Stimulated activated naive B cell treated with anti-CD40 and anti-IgM and Interleukin-4, amounts not matched to agents 10 μg/mL and 1 μg/mL and 100 μg/mL, for 72 hours (primary cell): Measurements from ENCODE around the gene TGFBR3.
"Not testable (repeated sequence)": the region's sequence is repeated elsewhere in the genome, so short reads cannot be mapped to it uniquely, and the experiment has no call there.

Experiments
- ATAC-seq, 2 donors: fragments of 150-1000 bp; cut with Tn5 transposase; replicated peaks; 2 replicates each; pipeline ENCODE4 v1.10.0; 2021; ENCODE audit warnings: moderate library complexity in 1 of 2
- DNase-seq: peaks from one replicate; pipeline ENCODE4 v3.0.0; 2021
- H3K27ac Mint-ChIP-seq: one replicate; pipeline ENCODE4 v1.8.0; 2022; ENCODE audit warnings: mild to moderate bottlenecking, mixed read lengths
- H3K27me3 Mint-ChIP-seq, 2 donors: one replicate each; pipeline ENCODE4 v1.8.0; 2022; ENCODE audit warnings: mixed read lengths in 2 of 2
- H3K36me3 Mint-ChIP-seq, 2 donors: one replicate each; pipeline ENCODE4 v1.8.0; 2022; ENCODE audit warnings: mixed read lengths in 2 of 2, mild to moderate bottlenecking in 1 of 2
- H3K4me1 Mint-ChIP-seq, 2 donors: one replicate each; pipeline ENCODE4 v1.8.0; 2022; ENCODE audit warnings: mixed read lengths in 2 of 2, mild to moderate bottlenecking in 1 of 2
- H3K4me3 Mint-ChIP-seq, 2 donors: one replicate each; pipeline ENCODE4 v1.8.0; 2022; ENCODE audit warnings: mild to moderate bottlenecking in 2 of 2, mixed read lengths in 2 of 2, moderate library complexity in 1 of 2
- H3K9me3 Mint-ChIP-seq, 2 donors: one replicate each; pipeline ENCODE4 v1.8.0; 2022; ENCODE audit warnings: mixed read lengths in 2 of 2, mild to moderate bottlenecking in 1 of 2

TGFBR3 gene

GRCh38 chr1:91872559-91873081 lies 13.3 kb downstream of the TGFBR3 start:
- Mint-ChIP-seq H3K27ac (no peak overlapping the region), H3K4me1 (peaks cover 29 to 37% of the 10 kb centered on the region in 2 donors), H3K36me3 (peaks cover 0 to 1% of the 10 kb centered on the region in 2 donors), H3K27me3 (peaks cover 17 to 21% of the 10 kb centered on the region in 2 donors), H3K9me3 (peaks cover 1 to 5% of the 10 kb centered on the region in 2 donors), H3K4me3 (peak overlapping the region; percentile 13 to 53)
- DNase-seq (no peak), ATAC-seq (peak in 1 of 2 donors; percentile 6)

DNA sequence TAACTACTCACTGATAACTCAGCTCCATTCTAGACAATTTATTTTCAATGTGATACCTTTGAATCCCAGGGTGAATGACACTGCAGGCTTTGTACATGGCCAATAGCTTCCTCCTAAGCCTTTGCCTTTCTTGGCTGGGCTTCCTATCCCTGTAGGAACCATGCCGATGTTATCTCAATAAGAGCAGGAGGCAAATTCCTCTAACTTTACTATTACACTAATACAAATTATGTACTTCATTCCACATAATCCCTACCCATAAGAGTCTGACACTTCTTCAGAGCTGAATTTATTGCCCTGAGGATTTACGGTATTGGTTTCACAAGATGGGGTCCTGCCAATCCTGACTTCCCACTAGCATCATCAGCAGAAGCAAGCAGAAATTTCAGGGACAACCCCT lies 14.0 kb downstream of the TGFBR3 start:
- Mint-ChIP-seq H3K9me3 (peaks cover 1 to 2% of the 10 kb centered on the region in 2 donors), H3K36me3 (peaks cover 0 to 1% of the 10 kb centered on the region in 2 donors), H3K4me1 (peaks cover 24 to 31% of the 10 kb centered on the region in 2 donors), H3K4me3 (no peak overlapping the region), H3K27ac (no peak overlapping the region), H3K27me3 (peaks cover 17 to 18% of the 10 kb centered on the region in 2 donors)
- no peak for ATAC-seq
- no peak for DNase-seq

GRCh38 chr1:91870322-91870721 lies 15.6 kb downstream of the TGFBR3 start:
- H3K4me3 Mint-ChIP-seq: no peak overlapping the region
- peaks cover 15 to 18% of the 10 kb centered on the region in 2 donors for H3K27me3 Mint-ChIP-seq
- peaks cover 16% of the 10 kb centered on the region in 2 donors for H3K4me1 Mint-ChIP-seq
- no peak overlapping the region for H3K27ac Mint-ChIP-seq
- peaks cover 0 to 1% of the 10 kb centered on the region in 2 donors for H3K9me3 Mint-ChIP-seq
- peaks cover 0 to 1% of the 10 kb centered on the region in 2 donors for H3K36me3 Mint-ChIP-seq
- no peak for ATAC-seq
- no peak for DNase-seq

DNA sequence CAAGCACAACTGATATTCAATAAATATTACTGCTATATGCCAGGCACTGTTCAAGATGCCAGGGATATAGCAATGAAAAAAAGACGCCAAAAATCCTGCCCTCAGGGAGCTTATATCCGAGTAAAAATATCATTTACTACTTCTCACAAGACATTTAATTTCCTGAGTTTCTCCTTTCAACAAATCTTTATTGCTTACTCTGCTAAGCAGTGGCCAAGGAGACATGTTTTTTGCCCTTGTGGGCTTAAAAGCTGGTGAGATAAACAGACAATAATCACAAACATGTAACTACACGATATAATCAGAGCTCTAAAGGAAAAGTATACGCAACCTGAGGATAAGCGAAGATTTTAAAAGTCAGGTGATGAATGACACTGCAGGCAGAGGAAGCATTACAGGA lies 19.5 kb downstream of the TGFBR3 start:
- H3K27me3 Mint-ChIP-seq: peaks cover 0 to 11% of the 10 kb centered on the region in 2 donors
- no peaks in the 10 kb centered on the region for H3K36me3 Mint-ChIP-seq
- no peak overlapping the region for H3K4me3 Mint-ChIP-seq
- no peaks in the 10 kb centered on the region for H3K9me3 Mint-ChIP-seq
- peaks cover 0 to 3% of the 10 kb centered on the region in 2 donors for H3K4me1 Mint-ChIP-seq
- DNase-seq (no peak), ATAC-seq (no peak)
- peak overlapping the region; percentile 32 for H3K27ac Mint-ChIP-seq

DNA sequence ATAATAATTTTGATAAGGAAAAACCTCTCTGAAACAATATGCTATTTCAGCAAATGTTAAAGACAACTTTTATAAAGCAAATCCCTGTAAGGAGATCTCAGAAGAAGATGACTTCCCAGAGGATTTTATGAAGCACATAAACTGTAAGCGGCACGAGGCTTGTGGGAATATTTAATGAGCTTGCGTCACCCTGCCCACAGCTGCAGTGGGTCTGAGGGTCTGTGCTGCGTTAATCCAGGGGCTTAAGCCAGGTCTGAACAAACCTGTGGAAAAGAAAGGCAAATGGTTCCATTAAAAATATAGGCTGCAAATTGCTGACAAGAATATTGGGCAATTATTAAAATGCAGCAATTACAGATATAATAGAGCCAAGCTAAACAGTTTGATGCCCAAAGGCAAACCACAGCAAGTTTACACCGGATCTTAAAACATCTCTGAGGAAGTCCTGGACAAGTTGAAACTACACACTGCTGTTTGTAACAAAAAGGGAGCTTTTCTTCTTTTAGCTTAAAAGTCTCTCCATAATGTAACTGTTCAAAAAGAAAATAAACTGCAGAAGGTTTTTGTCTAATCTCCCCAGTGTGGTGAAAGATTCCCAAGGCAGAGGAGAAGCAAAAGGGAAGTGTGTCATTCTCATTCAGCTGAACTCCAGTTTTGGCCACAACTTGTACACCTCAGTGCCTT lies 21.8 kb downstream of the TGFBR3 start:
- Mint-ChIP-seq H3K36me3 (no peaks in the 10 kb centered on the region), H3K27ac (no peak overlapping the region), H3K4me1 (no peaks in the 10 kb centered on the region), H3K27me3 (peaks cover 0 to 4% of the 10 kb centered on the region in 2 donors), H3K9me3 (no peaks in the 10 kb centered on the region), H3K4me3 (no peak overlapping the region)
- DNase-seq: no peak
- no peak for ATAC-seq

GRCh38 chr1:91863498-91863897 lies 22.5 kb downstream of the TGFBR3 start:
- no peak overlapping the region for H3K4me3 Mint-ChIP-seq
- peaks cover 0 to 4% of the 10 kb centered on the region in 2 donors for H3K27me3 Mint-ChIP-seq
- DNase-seq (no peak), ATAC-seq (no peak)
- no peaks in the 10 kb centered on the region for H3K36me3 Mint-ChIP-seq
- H3K9me3 Mint-ChIP-seq: no peaks in the 10 kb centered on the region
- no peaks in the 10 kb centered on the region for H3K4me1 Mint-ChIP-seq
- H3K27ac Mint-ChIP-seq: no peak overlapping the region

DNA sequence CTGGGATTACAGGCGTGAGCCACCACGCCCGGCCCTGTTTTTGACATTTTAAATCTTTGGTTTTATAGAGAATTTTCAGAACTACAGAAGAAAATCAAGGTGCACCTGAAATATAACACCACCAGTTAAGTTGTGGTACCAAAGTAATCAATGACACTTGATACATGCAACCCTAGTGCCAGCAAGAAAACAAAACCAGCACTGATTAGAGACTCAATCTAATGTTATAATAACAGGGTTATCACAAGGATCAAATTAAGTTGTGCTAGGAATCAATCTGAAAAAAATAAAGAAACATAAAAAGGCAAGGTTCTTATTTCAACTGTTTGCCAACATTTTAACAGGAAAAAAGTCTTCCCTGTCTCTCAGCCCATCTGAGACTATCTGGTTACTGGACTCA lies 23.8 kb downstream of the TGFBR3 start:
- no peaks in the 10 kb centered on the region for H3K36me3 Mint-ChIP-seq
- peaks cover 0 to 4% of the 10 kb centered on the region in 2 donors for H3K27me3 Mint-ChIP-seq
- H3K9me3 Mint-ChIP-seq: no peaks in the 10 kb centered on the region
- no peak overlapping the region for H3K4me3 Mint-ChIP-seq
- DNase-seq (no peak), ATAC-seq (no peak)
- no peak overlapping the region for H3K27ac Mint-ChIP-seq
- H3K4me1 Mint-ChIP-seq: no peaks in the 10 kb centered on the region

DNA sequence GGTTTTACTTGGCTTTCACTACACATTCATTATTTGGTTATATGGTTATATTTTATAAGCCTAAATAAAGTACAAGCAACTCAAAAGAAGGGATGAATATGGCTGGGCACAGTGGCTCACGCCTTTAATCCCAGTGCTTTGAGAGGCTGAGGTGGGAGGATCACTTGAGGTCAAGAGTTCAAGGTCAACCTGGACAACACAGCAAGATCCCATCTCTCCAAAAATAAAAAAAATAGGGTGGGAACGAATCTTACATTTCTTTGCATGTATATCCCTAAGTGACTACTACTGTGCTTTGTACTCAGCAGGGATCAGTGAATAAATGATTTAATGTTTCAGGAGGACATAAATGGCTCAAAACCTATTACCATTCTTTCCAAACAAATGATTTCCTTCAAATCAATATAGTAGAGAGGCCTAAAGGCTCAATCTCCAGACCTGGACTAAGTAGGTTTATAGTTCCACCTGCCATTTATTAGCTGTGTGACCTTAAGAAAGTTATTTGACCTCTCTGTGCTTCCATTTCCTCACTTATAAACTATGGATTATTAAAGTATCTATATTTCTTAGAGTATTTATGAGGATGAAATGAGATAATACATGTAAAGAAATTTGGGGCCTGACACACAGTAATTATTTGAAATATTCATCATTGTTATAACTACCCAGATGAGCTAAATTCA lies 28.3 kb downstream of the TGFBR3 start:
- no peak overlapping the region for H3K27ac Mint-ChIP-seq
- DNase-seq (no peak), ATAC-seq (no peak)
- peaks cover 0 to 4% of the 10 kb centered on the region in 2 donors for H3K9me3 Mint-ChIP-seq
- H3K4me1 Mint-ChIP-seq: no peaks in the 10 kb centered on the region
- no peaks in the 10 kb centered on the region for H3K36me3 Mint-ChIP-seq
- no peaks in the 10 kb centered on the region for H3K27me3 Mint-ChIP-seq
- no peak overlapping the region for H3K4me3 Mint-ChIP-seq

DNA sequence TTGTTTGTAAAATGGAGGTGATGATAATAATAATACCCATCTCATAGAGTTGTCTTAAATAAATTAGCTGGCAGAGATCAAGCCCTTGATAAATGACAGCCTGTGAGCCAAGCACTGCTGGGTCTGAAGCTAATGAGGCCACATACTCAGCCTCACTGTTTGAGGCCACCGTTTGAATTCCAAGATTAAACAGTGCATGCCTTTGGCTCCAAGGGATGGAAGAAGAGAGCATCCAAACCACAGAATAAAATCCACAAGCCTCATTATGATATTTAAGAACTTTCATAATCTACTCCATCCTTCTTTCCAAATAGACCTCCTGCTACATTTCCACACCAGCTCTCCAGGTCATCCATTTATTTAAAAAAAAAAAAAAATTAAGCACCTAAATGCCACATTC lies 29.0 kb downstream of the TGFBR3 start:
- no peaks in the 10 kb centered on the region for H3K27me3 Mint-ChIP-seq
- no peak overlapping the region for H3K4me3 Mint-ChIP-seq
- H3K36me3 Mint-ChIP-seq: no peaks in the 10 kb centered on the region
- H3K27ac Mint-ChIP-seq: no peak overlapping the region
- ATAC-seq (no peak), DNase-seq (no peak)
- H3K4me1 Mint-ChIP-seq: no peaks in the 10 kb centered on the region
- H3K9me3 Mint-ChIP-seq: peaks cover 0 to 4% of the 10 kb centered on the region in 2 donors

DNA sequence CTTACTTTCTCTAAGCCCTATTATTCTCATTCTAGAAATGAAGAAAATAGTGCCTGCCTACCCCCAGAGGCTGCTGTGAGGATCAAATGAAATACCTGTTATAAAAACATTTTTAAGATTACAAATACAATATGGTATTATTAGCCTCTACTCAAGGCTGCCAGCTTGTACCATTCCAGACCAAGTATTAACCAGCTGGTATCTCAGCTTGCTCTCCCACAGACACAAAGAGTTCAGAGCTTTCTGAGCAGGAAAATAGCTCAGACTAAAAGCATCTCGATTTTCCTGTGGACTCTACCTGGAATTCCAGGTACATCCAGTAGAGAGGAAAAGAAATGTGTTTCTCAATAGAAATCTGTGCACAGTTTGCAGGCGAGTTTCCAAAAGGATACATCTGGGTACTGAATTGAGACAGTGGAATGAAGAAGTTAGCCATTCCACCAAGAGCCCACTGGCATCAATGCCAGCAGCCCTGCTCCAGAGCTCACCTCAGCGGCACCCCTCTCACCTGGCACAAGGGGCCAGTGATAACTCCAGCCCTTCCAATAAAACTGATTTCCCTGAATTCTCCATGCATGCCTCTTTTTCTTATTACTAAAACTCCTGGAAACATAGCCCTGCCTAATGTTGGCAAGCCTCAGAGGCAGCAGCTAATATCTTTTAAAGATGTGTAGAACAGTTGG lies 31.0 kb downstream of the TGFBR3 start:
- H3K4me3 Mint-ChIP-seq: no peak overlapping the region
- ATAC-seq (no peak), DNase-seq (no peak)
- H3K27ac Mint-ChIP-seq: no peak overlapping the region
- no peaks in the 10 kb centered on the region for H3K36me3 Mint-ChIP-seq
- no peaks in the 10 kb centered on the region for H3K4me1 Mint-ChIP-seq
- peaks cover 0 to 4% of the 10 kb centered on the region in 2 donors for H3K9me3 Mint-ChIP-seq
- H3K27me3 Mint-ChIP-seq: no peaks in the 10 kb centered on the region

DNA sequence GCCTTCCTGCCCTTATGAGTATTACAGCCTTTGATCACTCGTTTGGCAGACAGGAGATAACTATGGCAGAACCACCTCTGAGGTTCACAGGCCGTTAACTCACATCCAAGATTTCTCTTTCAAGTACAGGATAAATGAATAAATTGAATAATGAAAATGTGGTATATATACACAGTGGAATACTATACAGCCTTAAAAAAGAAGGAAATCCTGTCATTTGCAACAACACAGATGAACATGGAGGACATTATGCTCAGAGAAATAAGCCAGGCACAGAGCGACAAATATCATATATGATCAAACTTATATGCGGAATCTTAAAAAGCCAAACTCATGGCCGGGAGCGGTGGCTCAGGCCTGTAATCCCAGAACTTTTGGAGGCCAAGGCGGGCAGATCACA lies 32.6 kb downstream of the TGFBR3 start:
- Mint-ChIP-seq H3K36me3 (no peaks in the 10 kb centered on the region), H3K27ac (no peak overlapping the region), H3K4me1 (no peaks in the 10 kb centered on the region), H3K9me3 (peaks cover 0 to 4% of the 10 kb centered on the region in 2 donors), H3K27me3 (no peaks in the 10 kb centered on the region), H3K4me3 (no peak overlapping the region)
- DNase-seq: no peak
- ATAC-seq: no peak

DNA sequence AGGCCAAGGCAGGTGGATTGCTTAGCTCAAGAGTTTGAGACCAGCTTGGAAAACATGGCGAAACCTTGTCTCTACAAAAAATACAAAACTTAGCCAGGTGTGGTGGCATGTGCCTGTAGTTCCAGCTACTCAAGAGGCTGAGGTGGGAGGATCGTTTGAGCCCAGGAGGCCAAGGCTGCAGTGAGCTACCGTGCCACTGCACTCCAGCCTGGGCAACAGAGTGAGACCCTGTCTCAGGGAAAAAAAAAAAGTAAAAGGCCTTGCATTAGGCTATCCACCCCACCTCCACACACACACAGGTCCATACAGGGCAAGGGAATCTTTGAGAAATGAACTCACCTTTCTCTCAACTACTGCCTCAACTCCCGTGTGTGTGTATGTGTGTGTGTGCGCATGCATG lies 33.9 kb downstream of the TGFBR3 start:
- H3K9me3 Mint-ChIP-seq, ATAC-seq, DNase-seq, H3K27me3 Mint-ChIP-seq, H3K4me1 Mint-ChIP-seq, H3K27ac Mint-ChIP-seq, H3K36me3 Mint-ChIP-seq, H3K4me3 Mint-ChIP-seq: not testable (repeated sequence)

DNA sequence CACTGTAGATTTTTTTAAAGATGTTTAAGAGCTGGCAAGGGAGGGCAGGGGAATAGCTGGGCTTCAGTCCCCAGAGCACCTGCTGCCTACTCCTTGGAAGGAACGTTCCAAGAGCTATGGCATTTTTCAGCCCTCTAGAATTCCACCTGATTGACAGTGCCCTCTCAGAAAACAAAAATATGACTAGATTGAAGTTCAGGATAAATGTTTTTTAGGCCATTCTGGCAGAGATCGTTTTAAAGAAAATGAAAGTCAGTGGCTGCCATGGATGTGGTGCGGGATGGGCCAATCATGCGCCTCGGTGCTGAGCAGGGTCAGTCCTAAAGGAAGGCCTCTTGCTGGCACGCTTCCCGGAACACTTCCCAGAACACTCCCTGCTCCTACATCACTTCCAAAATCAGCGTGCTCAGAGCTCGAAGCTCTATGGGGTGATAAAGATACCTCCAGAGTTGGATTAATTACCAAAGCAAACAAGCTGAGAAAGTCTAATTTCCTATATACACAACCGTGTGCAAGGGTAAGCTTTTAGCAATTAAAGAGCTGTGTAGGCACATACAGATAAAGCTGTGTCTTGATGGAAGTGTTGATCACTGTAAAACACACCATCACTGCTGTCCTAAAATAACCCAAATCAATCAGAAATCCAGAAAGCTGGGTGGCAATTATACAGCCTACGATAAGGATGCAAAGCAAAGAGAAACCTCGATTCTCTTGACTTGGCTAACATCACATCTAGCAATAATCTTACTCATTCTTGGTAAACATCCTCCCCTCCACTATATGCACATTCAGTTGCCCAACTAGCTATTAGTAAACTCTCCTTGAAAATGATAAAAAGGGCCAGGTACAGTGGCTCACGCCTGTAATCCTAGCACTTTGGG lies 34.6 kb downstream of the TGFBR3 start:
- ATAC-seq (no peak), DNase-seq (no peak)
- no peaks in the 10 kb centered on the region for H3K27me3 Mint-ChIP-seq
- H3K4me1 Mint-ChIP-seq: no peaks in the 10 kb centered on the region
- no peak overlapping the region for H3K4me3 Mint-ChIP-seq
- H3K36me3 Mint-ChIP-seq: no peaks in the 10 kb centered on the region
- no peak overlapping the region for H3K27ac Mint-ChIP-seq
- H3K9me3 Mint-ChIP-seq: peaks cover 0 to 4% of the 10 kb centered on the region in 2 donors

- H3K4me3 Mint-ChIP-seq: no peak overlapping the region
- DNase-seq (no peak), ATAC-seq (no peak)
- no peaks in the 10 kb centered on the region for H3K4me1 Mint-ChIP-seq
- no peaks in the 10 kb centered on the region for H3K36me3 Mint-ChIP-seq
- peaks cover 0 to 4% of the 10 kb centered on the region in 2 donors for H3K9me3 Mint-ChIP-seq
- H3K27ac Mint-ChIP-seq: no peak overlapping the region
- no peaks in the 10 kb centered on the region for H3K27me3 Mint-ChIP-seq
Observed at GRCh38 chr1:91850708-91851107, 35.2 kb downstream of the TGFBR3 start.
